H9 (cell line): ENCODE measurements around the gene NFKBIZ. TPM values are rescaled to one million over a fixed set of nuclear protein-coding genes. Genes with fewer than 3 reads are reported as not detected.
A peak's percentile ranks its signal among the peaks of the same experiment; 100 is the strongest.

Source experiments
- DNase-seq: peaks from one replicate; pipeline ENCODE4 v3.0.0-alpha.2; 2017
- H2AFZ ChIP-seq: one replicate; pipeline ENCODE4 v1.6.1; 2013; ENCODE audit warnings: mild to moderate bottlenecking, low read length, control low read depth, moderate library complexity
- H2AK5ac ChIP-seq: 2 replicates; pipeline ENCODE4 v1.6.1; 2013; ENCODE audit warnings: low read length, control low read depth, mixed read lengths; ENCODE audit not compliant: insufficient read length
- H2BK120ac ChIP-seq: one replicate; pipeline ENCODE4 v1.6.1; 2013; ENCODE audit warnings: low read depth, mild to moderate bottlenecking, low read length, control low read depth, inconsistent platforms; ENCODE audit not compliant: poor library complexity, severe bottlenecking
- H2BK12ac ChIP-seq: 2 replicates; pipeline ENCODE4 v1.6.1; 2013; ENCODE audit warnings: low read length, control low read depth, mixed read lengths, low read depth; ENCODE audit not compliant: insufficient read length
- H2BK15ac ChIP-seq: 2 replicates; pipeline ENCODE4 v1.6.1; 2013; ENCODE audit warnings: low read depth, low read length, control low read depth
- H2BK20ac ChIP-seq: one replicate; pipeline ENCODE4 v1.6.1; 2013; ENCODE audit warnings: low read depth, mild to moderate bottlenecking, low read length, control low read depth, inconsistent platforms; ENCODE audit not compliant: poor library complexity, severe bottlenecking
- H2BK5ac ChIP-seq: 2 replicates; pipeline ENCODE4 v1.6.1; 2013; ENCODE audit warnings: low read length, control low read depth, mixed read lengths; ENCODE audit not compliant: insufficient read length
- H3K14ac ChIP-seq: 2 replicates; pipeline ENCODE4 v1.6.1; 2013; ENCODE audit warnings: low read length, control low read depth; ENCODE audit not compliant: insufficient read depth
- H3K18ac ChIP-seq: 2 replicates; pipeline ENCODE4 v1.6.1; 2013; ENCODE audit warnings: low read depth, mild to moderate bottlenecking, mixed read lengths, low read length, control low read depth; ENCODE audit not compliant: insufficient read length
- H3K23ac ChIP-seq: 2 replicates; pipeline ENCODE4 v1.6.1; 2013; ENCODE audit warnings: low read length, control low read depth, mixed read lengths, low read depth; ENCODE audit not compliant: insufficient read length
- H3K23me2 ChIP-seq: 2 replicates; pipeline ENCODE4 v1.6.1; 2013; ENCODE audit warnings: low read depth, mild to moderate bottlenecking, mixed read lengths, low read length, control low read depth; ENCODE audit not compliant: insufficient read length, poor library complexity, severe bottlenecking
- H3K27ac ChIP-seq: 2 replicates; pipeline ENCODE4 v1.5.1; 2013; ENCODE audit warnings: low read length, control low read depth, mixed read lengths, low read depth; ENCODE audit not compliant: insufficient read length
- H3K27me3 ChIP-seq: 2 replicates; pipeline ENCODE4 v1.6.1; 2013; ENCODE audit warnings: low read length, control low read depth, inconsistent platforms; ENCODE audit not compliant: insufficient read depth
- H3K4ac ChIP-seq: 2 replicates; pipeline ENCODE4 v1.6.1; 2013; ENCODE audit warnings: low read depth, mild to moderate bottlenecking, control low read depth, inconsistent platforms, low read length, moderate library complexity
- H3K4me1 ChIP-seq: 2 replicates; pipeline ENCODE4 v1.6.1; 2013; ENCODE audit warnings: low read length, control low read depth, inconsistent platforms; ENCODE audit not compliant: insufficient read depth
- H3K4me2 ChIP-seq: 2 replicates; pipeline ENCODE4 v1.6.1; 2013; ENCODE audit warnings: low read length, control low read depth, mixed read lengths; ENCODE audit not compliant: insufficient read length, insufficient read depth
- H3K56ac ChIP-seq: 2 replicates; pipeline ENCODE4 v1.6.1; 2013; ENCODE audit warnings: low read depth, mild to moderate bottlenecking, mixed read lengths, low read length, control low read depth; ENCODE audit not compliant: insufficient read length
- H3K79me1 ChIP-seq: 2 replicates; pipeline ENCODE4 v1.6.1; 2013; ENCODE audit warnings: low read depth, mild to moderate bottlenecking, moderate library complexity, low read length, control low read depth, inconsistent platforms; ENCODE audit not compliant: insufficient read depth, poor library complexity, severe bottlenecking
- H3K79me2 ChIP-seq: 2 replicates; pipeline ENCODE4 v1.6.1; 2013; ENCODE audit warnings: low read length, control low read depth, inconsistent platforms; ENCODE audit not compliant: insufficient read depth
- H3K9ac ChIP-seq: 2 replicates; pipeline ENCODE4 v1.6.1; 2013; ENCODE audit warnings: low read length, control low read depth, mixed read lengths; ENCODE audit not compliant: insufficient read length; ENCODE audit errors: extremely low read depth
- H3K9me3 ChIP-seq: one replicate; pipeline ENCODE4 v1.6.1; 2013; ENCODE audit warnings: low read depth, low read length, inconsistent platforms; ENCODE audit not compliant: control insufficient read depth
- H3T11ph ChIP-seq: one replicate; pipeline ENCODE4 v1.6.1; 2013; ENCODE audit warnings: mild to moderate bottlenecking, low read length, control low read depth, inconsistent platforms
- H4K20me1 ChIP-seq: one replicate; pipeline ENCODE4 v1.6.1; 2013; ENCODE audit not compliant: control insufficient read depth, insufficient read length, insufficient read depth
- H4K5ac ChIP-seq: 2 replicates; pipeline ENCODE4 v1.6.1; 2013; ENCODE audit warnings: low read depth, mild to moderate bottlenecking, mixed read lengths, low read length, control low read depth; ENCODE audit not compliant: insufficient read length
- H4K8ac ChIP-seq: replicated peaks from 2 replicates; pipeline ENCODE4 v1.6.1; 2013; ENCODE audit warnings: low read length, control low read depth, mixed read lengths, low read depth; ENCODE audit not compliant: insufficient read length
- H4K91ac ChIP-seq: 2 replicates; pipeline ENCODE4 v1.6.1; 2013; ENCODE audit warnings: low read depth, mild to moderate bottlenecking, moderate library complexity, mixed read lengths, low read length, control low read depth; ENCODE audit not compliant: insufficient read length
- H3K27ac Mint-ChIP-seq, 3 experiments: 2 replicates in 2 of 3; 3 replicates in 1 of 3; pipeline ENCODE4 v1.8.0; 2020 to 2021; ENCODE audit warnings: mixed read lengths in 3 of 3, mild to moderate bottlenecking in 1 of 3, moderate library complexity in 1 of 3
- H3K27me3 Mint-ChIP-seq: 2 replicates; pipeline ENCODE4 v1.8.0; 2021; ENCODE audit warnings: low read depth, mild to moderate bottlenecking, moderate library complexity, mixed read lengths
- H3K36me3 Mint-ChIP-seq, 3 experiments: 2 replicates in 2 of 3; 3 replicates in 1 of 3; pipeline ENCODE4 v1.8.0; 2020 to 2021; ENCODE audit warnings: low read depth in 3 of 3, mixed read lengths in 3 of 3; ENCODE audit not compliant: insufficient read depth in 1 of 3
- H3K4me1 Mint-ChIP-seq, 2 experiments: 2 replicates each; pipeline ENCODE4 v1.8.0; 2020; ENCODE audit warnings: mixed read lengths in 2 of 2
- H3K4me3 Mint-ChIP-seq, 2 experiments: 2 replicates in 1 of 2; 3 replicates in 1 of 2; pipeline ENCODE4 v1.8.0; 2020 to 2021; ENCODE audit warnings: mild to moderate bottlenecking in 2 of 2, mixed read lengths in 2 of 2, moderate library complexity in 1 of 2
- H3K9me3 Mint-ChIP-seq, 2 experiments: 2 replicates in 1 of 2; 3 replicates in 1 of 2; pipeline ENCODE4 v1.8.0; 2020; ENCODE audit warnings: mild to moderate bottlenecking in 2 of 2, mixed read lengths in 2 of 2, moderate library complexity in 1 of 2
- WGBS: extraction: QIAGEN DNeasy Blood & Tissue Kit; methylation state at CpG from one replicate; pipeline ENCODE4 v1.1.7; 2013; ENCODE audit warnings: missing lambda C conversion rate, low lambda C conversion rate, mixed read lengths; ENCODE audit not compliant: insufficient read length; ENCODE audit errors: extremely low coverage; 5-methylcytosine and 5-hydroxymethylcytosine counted together
- total RNA-seq: library from RNA; stranded (reverse); gene quantifications from 2 replicates; pipeline ENCODE4 v1.2.1, GENCODE V29; 2021
- TF ChIP-seq, protein P1 (sequence below): fragments of 200-600 bp; sonication (generic); conservative IDR thresholded peaks from 3 replicates; pipeline ENCODE4 v1.8.0; 2021; ENCODE audit warnings: antibody characterized with exemption, mild to moderate bottlenecking

NFKBIZ gene
- total RNA-seq, 1 experiment from 2014 or later = 11.1 TPM

DNA sequence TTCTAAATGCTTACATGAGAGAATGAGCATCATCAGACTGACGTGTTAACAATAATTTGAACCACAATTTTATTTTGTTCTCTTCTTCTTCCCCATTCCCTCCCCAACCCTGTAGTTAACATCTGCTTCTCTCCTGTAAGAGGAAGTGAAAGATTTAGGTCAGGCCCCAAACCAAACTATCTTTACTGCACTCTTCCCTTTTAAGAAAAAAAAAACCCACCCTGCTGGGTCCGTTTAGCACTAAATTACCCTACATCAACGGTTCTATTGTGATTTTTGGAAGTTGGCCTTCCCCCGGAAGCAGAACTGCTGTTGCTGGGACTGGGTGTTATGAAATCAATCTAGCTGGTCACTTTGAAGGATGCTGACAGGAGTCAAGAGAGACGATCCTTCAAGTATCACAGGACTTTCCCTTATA, 49.4 kb downstream of the NFKBIZ start:
- Histone ChIP-seq H2BK120ac (no peak overlapping the region), H3K9ac (no peak overlapping the region)

More for the DNA sequence above, 49.4 kb downstream of the NFKBIZ start:
- DNase-seq = no peak
- Histone ChIP-seq H3K79me2 (no peaks in the 10 kb centered on the region), H3K18ac (no peak overlapping the region), H3K27me3 (no peaks in the 10 kb centered on the region), H3K4me1 (no peaks in the 10 kb centered on the region), H3K4ac (no peak overlapping the region), H3K79me1 (no peaks in the 10 kb centered on the region), H2BK5ac (no peak overlapping the region), H3K56ac (no peak overlapping the region), H2BK20ac (no peak overlapping the region), H2AFZ (peak overlapping the region; percentile 14), H3K14ac (no peak overlapping the region), H3K4me2 (no peak overlapping the region), H3T11ph (no peak overlapping the region), H3K23ac (no peak overlapping the region), H3K23me2 (no peaks in the 10 kb centered on the region), H4K8ac (no peak overlapping the region), H3K9me3 (no peaks in the 10 kb centered on the region), H4K5ac (no peak overlapping the region), H2AK5ac (no peak overlapping the region), H3K27ac (no peak overlapping the region), H4K20me1 (no peaks in the 10 kb centered on the region), H4K91ac (no peak overlapping the region), H2BK15ac (no peak overlapping the region), H2BK12ac (no peak overlapping the region)
- Mint-ChIP-seq H3K36me3 (peaks cover 0 to 5% (median 0%) of the 10 kb centered on the region in 3 experiments; a peak in 2 of 7 replicates), H3K4me3 (no peak overlapping the region), H3K4me1 (peaks cover 4 to 5% of the 10 kb centered on the region in 2 experiments; a peak in 3 of 4 replicates), H3K27me3 (no peaks in the 10 kb centered on the region), H3K9me3 (peaks cover 6 to 9% of the 10 kb centered on the region in 2 experiments), H3K27ac (peak overlapping the region in 1 of 3 experiments; percentile 76; a peak in 1 of 7 replicates)
- TF ChIP-seq, protein P1, sequence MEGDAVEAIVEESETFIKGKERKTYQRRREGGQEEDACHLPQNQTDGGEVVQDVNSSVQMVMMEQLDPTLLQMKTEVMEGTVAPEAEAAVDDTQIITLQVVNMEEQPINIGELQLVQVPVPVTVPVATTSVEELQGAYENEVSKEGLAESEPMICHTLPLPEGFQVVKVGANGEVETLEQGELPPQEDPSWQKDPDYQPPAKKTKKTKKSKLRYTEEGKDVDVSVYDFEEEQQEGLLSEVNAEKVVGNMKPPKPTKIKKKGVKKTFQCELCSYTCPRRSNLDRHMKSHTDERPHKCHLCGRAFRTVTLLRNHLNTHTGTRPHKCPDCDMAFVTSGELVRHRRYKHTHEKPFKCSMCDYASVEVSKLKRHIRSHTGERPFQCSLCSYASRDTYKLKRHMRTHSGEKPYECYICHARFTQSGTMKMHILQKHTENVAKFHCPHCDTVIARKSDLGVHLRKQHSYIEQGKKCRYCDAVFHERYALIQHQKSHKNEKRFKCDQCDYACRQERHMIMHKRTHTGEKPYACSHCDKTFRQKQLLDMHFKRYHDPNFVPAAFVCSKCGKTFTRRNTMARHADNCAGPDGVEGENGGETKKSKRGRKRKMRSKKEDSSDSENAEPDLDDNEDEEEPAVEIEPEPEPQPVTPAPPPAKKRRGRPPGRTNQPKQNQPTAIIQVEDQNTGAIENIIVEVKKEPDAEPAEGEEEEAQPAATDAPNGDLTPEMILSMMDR = no peak
- no CpG with 5 or more reads among the region's 5 CpGs for WGBS
